ENCODE measurements around the gene TMEM80.

The TMEM80 gene

GRCh38 chr11:721741-722345 is 26.2 kb downstream of the TMEM80 start:
- peaks cover 4% of the 10 kb centered on the region; the same call in 1 of the 2 replicates for H3K27me3 ChIP-seq (ENCODE audit: insufficient read depth, low read length)
- H3F3A ChIP-seq (ENCODE audit: insufficient read depth, low read length): 0 out of 2 replicates have a peak, but pooled peaks cover 5% of the 10 kb centered on the region
- TF ChIP-seq, protein P1, sequence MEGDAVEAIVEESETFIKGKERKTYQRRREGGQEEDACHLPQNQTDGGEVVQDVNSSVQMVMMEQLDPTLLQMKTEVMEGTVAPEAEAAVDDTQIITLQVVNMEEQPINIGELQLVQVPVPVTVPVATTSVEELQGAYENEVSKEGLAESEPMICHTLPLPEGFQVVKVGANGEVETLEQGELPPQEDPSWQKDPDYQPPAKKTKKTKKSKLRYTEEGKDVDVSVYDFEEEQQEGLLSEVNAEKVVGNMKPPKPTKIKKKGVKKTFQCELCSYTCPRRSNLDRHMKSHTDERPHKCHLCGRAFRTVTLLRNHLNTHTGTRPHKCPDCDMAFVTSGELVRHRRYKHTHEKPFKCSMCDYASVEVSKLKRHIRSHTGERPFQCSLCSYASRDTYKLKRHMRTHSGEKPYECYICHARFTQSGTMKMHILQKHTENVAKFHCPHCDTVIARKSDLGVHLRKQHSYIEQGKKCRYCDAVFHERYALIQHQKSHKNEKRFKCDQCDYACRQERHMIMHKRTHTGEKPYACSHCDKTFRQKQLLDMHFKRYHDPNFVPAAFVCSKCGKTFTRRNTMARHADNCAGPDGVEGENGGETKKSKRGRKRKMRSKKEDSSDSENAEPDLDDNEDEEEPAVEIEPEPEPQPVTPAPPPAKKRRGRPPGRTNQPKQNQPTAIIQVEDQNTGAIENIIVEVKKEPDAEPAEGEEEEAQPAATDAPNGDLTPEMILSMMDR (IDR thresholded peaks at IDR 0.05; ENCODE audit: low read length): no peak
- TF ChIP-seq EZH2 (IDR thresholded peaks at IDR 0.05; ENCODE audit: borderline replicate concordance, low read length): no peak
- no peaks in the 10 kb centered on the region for H3K9me2 ChIP-seq (ENCODE audit: low read depth, low read length)
- peak overlapping the region; percentile 65 for H3K4me2 ChIP-seq (ENCODE audit: low read length)
- peaks cover 48% of the 10 kb centered on the region for H3K4me1 ChIP-seq (ENCODE audit: insufficient read depth, low read length, severe bottlenecking)
- H3K79me2 ChIP-seq (ENCODE audit: insufficient read depth, low read length): no peaks in the 10 kb centered on the region
- H4K20me1 ChIP-seq (ENCODE audit: insufficient read depth, low read length): no peaks in the 10 kb centered on the region
- H3K27ac ChIP-seq (ENCODE audit: low read depth, low read length, poor library complexity, severe bottlenecking): no peak overlapping the region
- no peak overlapping the region for H2AFZ ChIP-seq (ENCODE audit: low read length)
- no peaks in the 10 kb centered on the region for H3K36me3 ChIP-seq (ENCODE audit: insufficient read depth, low read length)
- no peaks in the 10 kb centered on the region for H3K9me3 ChIP-seq (ENCODE audit: low read length)
- no peak overlapping the region; the same call in 1 of the 2 replicates for H3K9ac ChIP-seq (ENCODE audit: low read length)
- peak overlapping the region; percentile 52 for H3K4me3 ChIP-seq (ENCODE audit: low read depth, low read length, poor library complexity, severe bottlenecking)

DNA sequence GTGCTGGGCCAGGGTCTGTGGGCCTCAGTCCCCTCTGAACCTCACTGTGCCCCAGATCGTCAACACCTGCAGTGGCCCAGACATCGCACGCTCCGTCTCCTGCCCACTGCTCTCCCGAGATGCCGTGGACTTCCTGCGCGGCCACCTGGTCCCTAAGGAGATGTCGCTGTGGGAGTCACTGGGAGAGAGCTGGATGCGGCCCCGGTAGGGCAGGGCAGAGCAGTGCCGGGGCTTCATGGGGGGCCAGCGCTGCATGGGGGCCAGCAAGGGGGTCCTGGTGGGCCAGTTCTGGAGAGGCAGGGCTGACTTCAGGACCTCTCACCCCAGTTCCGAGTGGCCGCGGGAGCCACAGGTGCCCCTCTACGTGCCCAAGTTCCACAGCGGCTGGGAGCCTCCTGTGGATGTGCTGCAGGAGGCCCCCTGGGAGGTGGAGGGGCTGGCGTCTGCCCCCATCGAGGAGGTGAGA is 26.8 kb downstream of the TMEM80 start:
- H2AFZ ChIP-seq (ENCODE audit: low read length): no peak overlapping the region
- peak overlapping the region; percentile 20; the same call in 1 of the 2 replicates for H3K9ac ChIP-seq (ENCODE audit: low read length)
- peak overlapping the region; percentile 52 for H3K4me3 ChIP-seq (ENCODE audit: low read depth, low read length, poor library complexity, severe bottlenecking)
- H3K27ac ChIP-seq (ENCODE audit: low read depth, low read length, poor library complexity, severe bottlenecking): no peak overlapping the region
- TF ChIP-seq, protein P1 (IDR thresholded peaks at IDR 0.05; ENCODE audit: low read length): no peak
- no peak for TF ChIP-seq EZH2 (IDR thresholded peaks at IDR 0.05; ENCODE audit: borderline replicate concordance, low read length)
- H3K4me2 ChIP-seq (ENCODE audit: low read length): peak overlapping the region; percentile 65
- H3K4me1 ChIP-seq (ENCODE audit: insufficient read depth, low read length, severe bottlenecking): peaks cover 51% of the 10 kb centered on the region
- H3K9me2 ChIP-seq (ENCODE audit: low read depth, low read length): no peaks in the 10 kb centered on the region
- H3K36me3 ChIP-seq (ENCODE audit: insufficient read depth, low read length): no peaks in the 10 kb centered on the region
- peaks cover under 1% of the 10 kb centered on the region; the same call in 1 of the 2 replicates for H3K27me3 ChIP-seq (ENCODE audit: insufficient read depth, low read length)
- no peaks in the 10 kb centered on the region for H3K9me3 ChIP-seq (ENCODE audit: low read length)
- no peaks in the 10 kb centered on the region for H4K20me1 ChIP-seq (ENCODE audit: insufficient read depth, low read length)
- H3F3A ChIP-seq (ENCODE audit: insufficient read depth, low read length): 0 out of 2 replicates have a peak, but pooled peaks cover 5% of the 10 kb centered on the region
- no peaks in the 10 kb centered on the region for H3K79me2 ChIP-seq (ENCODE audit: insufficient read depth, low read length)

GRCh38 chr11:723120-723883 is 27.7 kb downstream of the TMEM80 start:
- Histone ChIP-seq H4K20me1 (ENCODE audit: insufficient read depth, low read length) (no peaks in the 10 kb centered on the region), H3K9ac (ENCODE audit: low read length) (no peak overlapping the region), H3K27me3 (ENCODE audit: insufficient read depth, low read length) (no peaks in the 10 kb centered on the region; the same call in 1 of the 2 replicates), H3K9me3 (ENCODE audit: low read length) (no peaks in the 10 kb centered on the region), H3K9me2 (ENCODE audit: low read depth, low read length) (no peaks in the 10 kb centered on the region), H2AFZ (ENCODE audit: low read length) (no peak overlapping the region), H3K36me3 (ENCODE audit: insufficient read depth, low read length) (no peaks in the 10 kb centered on the region), H3K79me2 (ENCODE audit: insufficient read depth, low read length) (no peaks in the 10 kb centered on the region), H3K4me2 (ENCODE audit: low read length) (peak overlapping the region; percentile 67), H3K4me1 (ENCODE audit: insufficient read depth, low read length, severe bottlenecking) (peaks cover 51% of the 10 kb centered on the region), H3F3A (ENCODE audit: insufficient read depth, low read length) (0 out of 2 replicates have a peak, but pooled peaks cover 5% of the 10 kb centered on the region), H3K27ac (ENCODE audit: low read depth, low read length, poor library complexity, severe bottlenecking) (peak overlapping the region; percentile 24), H3K4me3 (ENCODE audit: low read depth, low read length, poor library complexity, severe bottlenecking) (peak overlapping the region; percentile 46)
- no peak for TF ChIP-seq EZH2 (IDR thresholded peaks at IDR 0.05; ENCODE audit: borderline replicate concordance, low read length)
- TF ChIP-seq, protein P1 (IDR thresholded peaks at IDR 0.05; ENCODE audit: low read length): peak; percentile 91
